Embryonic facial prominence (tissue), 1 donor: ENCODE measurements around the gene PITX1.

ENCODE experiments used
- DNase-seq: peaks from one replicate; pipeline ENCODE4 v3.0.0-alpha.2; 2016; ENCODE audit errors: extremely low spot score

PITX1 gene

DNA sequence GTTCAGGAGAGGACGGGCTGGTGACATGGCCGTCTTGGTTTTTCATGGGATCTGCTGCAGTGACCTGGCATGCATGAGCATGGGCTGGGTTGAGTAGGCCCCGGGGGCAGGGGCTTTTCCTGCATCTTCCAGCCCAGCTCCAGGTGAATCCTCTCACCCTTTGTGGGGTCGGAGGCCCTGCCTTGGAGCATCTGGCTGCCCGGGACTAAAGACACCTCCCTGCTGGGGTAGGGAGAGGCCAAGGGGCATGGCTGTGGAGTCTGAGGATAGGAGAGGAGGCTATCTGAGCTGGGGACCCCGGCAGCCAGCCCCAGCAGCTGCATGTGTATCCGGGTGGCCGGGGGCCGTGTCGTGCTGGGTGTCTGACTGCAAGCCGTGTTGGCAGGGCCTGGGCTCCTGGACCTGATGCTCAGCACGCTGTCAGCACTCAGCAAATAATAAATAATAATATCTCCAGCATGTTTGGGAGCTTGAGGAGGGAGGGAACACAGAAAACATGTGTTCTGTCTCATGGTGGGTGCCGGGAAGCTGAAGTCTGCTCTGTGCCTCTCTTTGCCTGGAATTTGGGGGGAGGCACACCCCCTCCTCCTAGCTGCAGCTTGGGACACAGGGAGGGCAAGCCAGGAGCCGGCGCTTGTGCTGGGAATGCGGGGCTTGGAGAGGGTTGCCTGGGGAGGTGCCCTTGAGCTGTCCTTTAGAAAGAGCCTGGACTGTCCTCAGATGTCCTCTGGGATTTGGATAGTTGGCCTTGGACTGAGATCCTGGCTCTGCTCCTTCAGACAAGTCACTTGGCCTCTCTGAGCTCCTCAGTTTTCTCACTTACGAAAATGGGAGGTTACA, 28.4 kb upstream of the PITX1 start:
- DNase-seq: no peak

DNA sequence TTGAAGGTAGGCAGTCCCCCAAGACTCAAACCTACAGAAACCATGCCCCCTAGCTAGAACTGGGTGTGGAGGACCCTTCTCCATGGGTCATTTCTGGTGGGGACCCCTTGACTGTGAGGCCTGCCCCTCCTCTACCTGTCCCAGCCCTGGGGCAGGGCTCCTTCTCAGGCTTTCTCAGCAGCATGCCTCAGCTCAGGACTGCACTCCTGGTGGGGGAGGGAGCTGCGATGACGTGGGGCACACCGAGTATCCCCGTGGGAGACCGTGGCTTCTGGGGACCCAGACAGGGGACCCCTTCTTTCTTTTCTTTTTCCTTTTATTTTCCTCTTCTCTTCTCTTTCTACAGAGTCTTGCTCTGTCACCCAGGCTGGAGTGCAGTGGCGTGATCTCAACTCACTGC, 27.0 kb upstream of the PITX1 start:
- no peak for DNase-seq

DNA sequence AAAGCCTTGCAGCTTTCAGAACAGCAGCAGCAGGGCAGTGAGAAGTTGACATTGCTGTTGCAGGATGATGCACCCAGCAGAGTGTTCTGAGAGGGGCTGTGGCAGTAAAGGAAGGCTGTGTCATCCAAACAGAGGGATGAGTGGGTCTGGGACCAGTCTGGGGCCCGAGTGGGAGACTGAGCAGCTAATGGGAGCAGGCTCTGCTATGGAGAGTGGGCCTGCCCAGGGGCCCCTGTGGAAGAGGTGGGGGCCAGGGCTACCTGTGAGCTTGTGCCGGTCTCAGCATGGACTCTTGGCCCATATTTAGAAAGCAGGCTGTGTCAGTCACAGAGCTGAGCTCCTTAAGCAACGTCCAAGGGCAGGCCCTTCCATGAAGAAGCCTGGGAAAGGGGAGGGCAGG, 26.0 kb upstream of the PITX1 start:
- no peak for DNase-seq

DNA sequence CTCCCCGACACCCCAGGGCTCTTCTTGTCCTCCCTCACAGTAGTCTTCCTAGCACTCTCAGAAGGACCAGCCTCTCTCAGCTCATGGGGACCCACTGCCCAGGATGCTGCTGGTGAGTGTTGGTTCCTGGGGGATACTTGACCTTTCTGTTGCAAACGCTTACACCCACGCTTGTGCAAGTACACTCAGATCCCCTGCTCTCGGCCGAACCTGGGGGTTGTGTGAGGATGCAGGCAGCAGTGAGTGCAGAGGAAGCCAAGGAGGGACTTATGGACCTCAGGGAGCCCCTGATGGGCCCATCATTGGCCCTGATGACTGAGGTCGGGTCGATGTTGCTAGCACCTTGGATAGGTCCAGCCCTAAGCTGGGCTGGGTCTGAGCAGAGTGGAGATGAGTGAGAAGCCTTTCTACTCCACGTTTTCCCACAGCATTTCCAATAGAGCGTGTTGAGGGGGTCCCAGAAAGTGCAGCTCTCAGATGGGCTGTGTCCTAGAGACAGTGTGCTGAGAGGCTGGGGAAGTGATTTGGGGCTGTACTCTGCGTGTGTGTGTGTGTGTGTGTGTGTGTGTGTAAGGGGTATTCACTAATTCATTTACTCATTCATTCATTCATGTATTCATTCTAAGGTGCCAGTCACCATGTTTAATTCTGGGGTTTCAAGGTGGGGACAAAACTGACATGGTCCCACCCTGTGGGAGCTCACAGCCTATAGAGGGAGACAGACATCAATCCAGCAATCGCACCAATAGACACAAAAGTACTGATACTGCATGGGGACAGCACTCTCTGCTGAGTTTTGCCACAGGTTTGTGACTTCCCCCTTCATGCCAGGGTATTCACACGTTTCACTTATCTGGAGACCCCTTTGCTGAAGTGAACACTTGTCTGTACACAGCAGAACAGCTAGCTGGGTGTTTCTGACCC, 25.2 kb upstream of the PITX1 start:
- DNase-seq: no peak

DNA sequence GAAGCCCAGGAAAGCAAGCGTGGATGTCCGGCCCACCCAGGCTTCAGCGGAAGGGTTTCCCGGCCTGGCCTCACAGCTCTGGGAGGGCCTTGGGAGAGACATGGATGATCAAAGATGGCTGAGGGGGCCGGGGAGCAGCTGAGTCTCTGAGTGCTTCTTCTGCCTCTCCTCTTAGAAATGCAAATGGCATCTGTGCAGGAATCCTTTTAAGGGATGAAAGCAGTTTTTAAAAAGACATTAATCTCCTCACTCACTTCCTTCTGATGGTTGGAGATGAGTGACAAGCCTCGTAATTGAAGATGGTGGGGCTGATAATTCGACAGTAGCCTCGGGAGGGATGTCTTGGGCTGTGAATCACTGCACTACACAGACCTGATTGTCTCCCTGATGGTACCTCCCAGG, 24.3 kb upstream of the PITX1 start:
- DNase-seq: no peak

DNA sequence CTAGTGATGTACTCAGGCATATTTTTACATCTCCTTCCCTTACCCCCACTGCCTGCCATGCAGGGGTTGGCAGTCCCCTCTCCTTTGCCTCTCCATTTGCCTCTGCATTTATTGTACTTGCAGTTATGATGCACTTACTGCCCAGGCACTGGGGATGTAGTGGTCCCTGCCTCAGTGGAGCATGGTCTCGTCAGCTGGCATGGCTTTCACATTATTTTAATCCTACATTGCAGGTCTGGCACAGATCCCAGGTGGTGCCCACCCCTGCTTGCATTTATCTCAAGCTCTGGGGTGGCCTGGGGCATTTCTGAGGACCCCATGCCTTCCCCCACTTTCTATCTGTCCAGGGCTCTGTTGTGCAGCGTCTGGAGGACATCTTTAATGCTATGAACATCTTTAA, 23.2 kb upstream of the PITX1 start:
- no peak for DNase-seq

DNA sequence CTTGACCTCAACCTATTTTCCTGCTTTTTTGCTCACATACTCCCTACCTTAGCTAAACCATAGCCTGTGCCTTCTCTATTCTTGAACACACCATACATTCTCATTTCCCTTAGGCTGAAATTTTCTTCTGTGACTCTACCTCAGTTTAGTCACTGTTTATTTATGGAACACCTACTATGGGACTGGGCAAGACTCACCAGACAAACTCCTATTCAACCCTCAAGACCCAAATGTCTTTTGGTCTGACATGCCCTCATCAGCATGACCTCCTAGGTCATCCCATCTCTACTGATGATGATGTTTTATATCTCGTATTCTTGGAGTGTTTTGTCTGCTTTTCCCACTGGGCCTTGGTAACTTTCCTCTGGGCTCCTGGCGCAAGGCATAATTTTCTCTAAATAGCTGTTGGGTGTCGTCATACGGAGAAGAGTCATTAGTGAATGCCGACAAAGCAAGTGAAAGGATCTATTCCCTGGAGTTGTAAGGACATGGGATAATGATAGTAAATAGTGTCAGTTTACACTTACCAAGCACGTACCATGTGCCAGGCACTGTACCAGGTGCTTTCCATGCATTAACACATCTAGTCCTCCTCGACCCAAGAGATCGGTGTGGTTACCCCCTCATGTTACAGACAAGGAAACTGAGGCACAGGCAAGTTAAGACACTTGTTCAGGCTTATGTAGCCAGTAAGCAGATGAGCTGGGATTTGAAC, 22.4 kb upstream of the PITX1 start:
- no peak for DNase-seq

DNA sequence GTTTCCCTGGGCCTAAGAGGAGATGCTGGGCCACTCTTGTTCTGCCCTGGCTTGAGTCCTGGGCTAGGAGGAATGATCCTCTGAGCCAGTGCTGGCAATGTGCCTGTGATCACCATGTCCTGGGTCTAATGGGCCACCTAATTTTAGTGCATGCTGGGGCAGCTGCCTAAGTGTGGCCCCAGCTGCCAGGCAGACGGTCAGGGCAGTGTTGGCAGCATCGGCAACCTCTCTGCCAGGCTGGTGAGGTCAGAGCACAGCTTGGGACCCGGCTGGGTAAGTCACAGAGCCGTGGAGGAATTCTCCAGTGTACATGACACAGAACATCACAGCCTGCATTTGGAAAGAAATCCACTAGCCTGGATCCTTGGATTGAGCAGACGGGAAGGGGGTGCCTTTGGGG, 21.4 kb upstream of the PITX1 start:
- no peak for DNase-seq

DNA sequence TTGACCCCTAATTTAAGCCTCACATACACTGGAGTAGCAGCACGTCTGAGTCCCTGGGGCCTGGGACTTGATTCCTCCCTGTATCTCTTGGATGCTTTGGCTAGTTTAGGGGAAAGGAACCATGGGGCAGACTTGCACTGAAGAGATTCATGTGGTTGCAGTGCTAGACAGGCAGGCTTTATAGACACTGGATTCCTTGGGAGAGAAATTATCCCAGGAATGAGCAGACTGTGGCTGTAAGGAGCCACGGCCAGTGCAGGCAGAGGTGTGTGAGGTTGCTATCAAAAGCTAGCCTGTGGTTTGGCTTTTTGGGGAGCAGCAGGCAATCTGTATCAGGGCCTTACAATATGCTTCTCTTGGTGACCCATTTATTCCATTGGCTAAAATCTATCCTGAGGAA, 20.5 kb upstream of the PITX1 start:
- no peak for DNase-seq

DNA sequence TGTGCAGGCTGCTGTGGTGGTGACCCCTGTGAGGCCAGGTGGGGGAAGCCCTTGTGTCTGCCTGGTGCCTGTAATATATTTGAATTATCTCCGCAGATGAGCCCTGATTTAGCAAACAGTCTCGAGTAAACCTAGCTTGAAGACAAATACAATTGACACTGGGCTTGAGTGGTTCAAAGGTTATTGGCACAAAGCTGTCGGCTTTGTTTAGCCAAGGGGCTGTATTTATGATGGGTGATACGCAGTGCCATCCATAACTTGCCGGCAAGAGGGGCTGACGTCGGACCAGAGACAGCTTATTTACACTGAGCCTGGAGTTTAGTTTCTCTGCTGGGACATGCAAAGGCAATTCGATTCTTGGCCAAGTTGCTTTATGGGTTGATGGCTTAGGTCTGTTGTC, 20.0 kb upstream of the PITX1 start:
- DNase-seq: no peak

DNA sequence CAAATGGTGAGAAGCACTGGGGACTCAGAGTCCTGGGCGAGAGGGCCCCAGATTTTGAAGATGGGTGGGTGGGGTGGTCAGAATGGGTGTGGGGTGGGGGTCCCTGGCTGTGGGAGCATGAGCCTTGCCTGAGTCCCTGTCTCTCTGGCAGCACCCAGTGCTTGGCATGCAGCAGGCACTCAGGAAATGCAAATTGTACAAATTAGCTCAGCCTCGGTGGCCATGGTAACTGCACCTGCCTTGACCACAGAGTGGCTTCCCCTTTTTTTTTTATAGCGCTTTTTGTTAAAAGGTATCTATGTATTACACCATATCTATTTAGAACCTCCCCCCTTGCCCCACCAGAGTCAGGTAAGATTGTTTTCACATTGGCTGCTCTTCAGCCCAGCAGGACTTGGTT, 19.2 kb upstream of the PITX1 start:
- no peak for DNase-seq

DNA sequence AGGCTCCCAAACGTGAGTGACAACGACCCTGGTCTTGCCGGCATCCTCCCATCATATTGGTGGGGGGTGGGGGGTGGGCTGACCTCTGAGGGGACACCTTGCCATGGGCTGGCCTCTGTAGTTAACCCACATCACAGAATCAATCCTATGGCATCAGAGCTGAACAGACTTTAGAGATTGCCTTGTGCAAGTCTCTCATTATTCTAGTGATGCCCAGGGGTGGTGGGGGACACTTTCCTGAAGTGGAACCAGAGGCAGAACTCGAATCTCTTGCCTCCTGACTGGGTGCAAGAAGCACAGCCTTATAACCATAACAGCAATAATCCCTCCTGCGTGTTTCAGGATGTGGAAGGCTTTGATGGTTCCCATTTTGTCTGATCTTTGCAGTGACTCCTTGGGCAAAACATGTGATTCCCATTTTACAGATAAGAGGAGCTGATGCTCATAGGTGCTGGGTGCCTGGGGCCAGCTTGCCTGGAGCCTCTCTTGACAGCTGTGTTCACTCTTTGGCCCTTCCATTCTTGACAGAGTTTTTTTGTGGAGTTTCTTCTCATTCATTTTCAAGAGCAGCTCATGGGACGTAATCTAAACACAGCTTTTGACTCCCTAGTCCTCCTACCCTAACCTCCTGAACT, 18.6 kb upstream of the PITX1 start:
- no peak for DNase-seq

DNA sequence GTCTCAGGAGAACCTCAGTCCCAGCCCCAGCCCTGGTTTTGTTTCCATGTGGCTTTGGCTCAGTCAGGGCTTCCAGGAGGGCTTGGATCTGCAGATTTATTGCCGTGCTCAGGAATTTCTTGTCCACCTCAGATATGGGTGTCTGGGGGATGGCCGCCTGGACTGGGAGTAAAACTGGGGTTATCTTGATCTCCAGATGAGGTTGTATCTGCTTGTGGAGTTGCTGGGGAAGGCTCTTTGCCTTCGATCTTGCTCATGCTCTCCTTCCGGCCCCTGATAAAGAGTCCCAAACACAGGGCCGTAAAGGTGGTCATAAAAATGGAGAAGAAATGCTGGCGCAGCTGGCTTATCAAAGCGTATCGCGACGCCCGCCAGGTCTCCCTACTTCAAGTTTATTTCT, 17.8 kb upstream of the PITX1 start:
- DNase-seq: no peak

DNA sequence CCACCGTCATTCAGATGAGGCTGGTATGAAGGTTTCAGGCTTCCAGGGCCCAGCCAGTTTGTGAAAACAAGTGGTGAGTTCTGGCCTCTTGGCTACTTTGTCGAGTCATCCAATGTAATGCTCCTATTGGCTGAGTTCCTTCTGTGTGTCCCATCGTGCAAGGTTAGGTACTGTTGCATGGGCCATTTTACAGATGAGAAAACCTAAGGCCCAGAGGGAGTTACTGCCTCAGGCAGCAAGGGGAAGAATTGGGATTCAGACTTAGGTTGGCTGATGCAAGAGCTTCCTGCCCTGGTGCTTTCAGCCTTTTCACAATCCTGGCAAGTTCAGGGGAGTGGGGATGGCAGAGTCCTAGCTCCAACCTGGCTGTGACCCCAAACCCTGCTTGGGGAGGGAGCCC, 17.4 kb upstream of the PITX1 start:
- no peak for DNase-seq

DNA sequence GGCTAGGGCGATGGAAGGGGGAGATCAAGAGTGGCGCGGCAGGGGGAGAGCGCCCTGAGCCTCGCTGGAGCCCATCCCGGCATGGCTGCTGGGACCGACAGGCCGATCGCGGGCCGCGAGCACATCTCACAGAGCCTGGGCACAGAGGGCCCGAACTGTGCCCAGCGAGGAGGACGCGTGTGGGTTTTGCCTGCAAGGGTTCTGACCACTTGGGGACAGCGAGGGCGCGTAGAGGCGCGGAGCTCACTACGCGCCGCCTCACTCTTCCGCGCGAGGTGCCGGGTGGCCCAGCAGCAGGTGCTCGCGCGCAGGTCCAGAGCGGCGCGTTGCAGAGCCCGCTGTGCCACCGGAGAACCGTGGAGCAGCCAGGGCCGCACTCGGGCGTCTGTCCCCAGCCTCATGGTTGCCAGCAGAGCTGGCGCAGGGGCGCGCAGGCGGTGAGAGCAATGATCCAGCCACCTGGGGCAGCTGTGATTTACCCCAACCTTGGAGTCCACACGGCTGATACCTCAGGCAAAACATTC, 16.3 kb upstream of the PITX1 start:
- no peak for DNase-seq

DNA sequence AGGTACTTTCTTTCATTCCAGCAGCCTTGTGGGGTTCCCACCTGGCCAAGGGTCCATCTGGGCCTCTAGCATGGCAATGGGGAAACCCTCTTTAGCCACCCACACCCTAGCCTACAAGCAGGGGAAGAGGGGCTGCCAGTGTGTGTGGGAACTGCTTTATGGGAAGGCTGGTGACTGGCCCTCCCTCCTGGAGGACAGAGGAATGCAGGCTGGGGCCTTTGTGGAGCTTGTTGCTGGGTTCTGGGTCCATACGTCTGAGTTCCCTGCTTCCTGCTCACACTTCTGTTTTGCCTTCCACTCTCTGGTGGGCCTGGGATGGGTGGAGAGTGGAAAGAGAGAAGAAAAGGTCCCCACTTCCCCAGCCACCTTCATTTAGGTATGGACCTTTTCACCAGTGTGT, 14.9 kb upstream of the PITX1 start:
- DNase-seq: no peak

DNA sequence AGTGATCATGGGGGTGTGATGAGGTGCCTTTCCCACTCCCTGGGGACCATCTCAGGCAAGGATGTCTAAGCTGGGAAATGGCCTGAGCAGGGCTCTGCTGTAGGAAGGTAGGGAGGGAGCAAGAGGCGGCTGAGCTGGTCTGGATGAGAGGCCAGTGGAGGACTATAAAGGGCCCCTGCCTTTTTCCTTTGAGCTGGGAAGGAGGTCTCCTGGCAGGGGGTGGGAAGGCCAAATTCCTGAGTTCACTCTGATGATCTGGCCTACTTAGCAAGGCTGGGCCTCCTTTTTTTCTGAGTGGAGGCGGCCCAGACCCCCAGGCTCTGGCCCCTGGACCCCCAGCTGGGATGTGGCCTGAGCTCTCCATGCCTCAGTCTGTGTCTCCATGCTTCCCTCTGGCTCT, 14.3 kb upstream of the PITX1 start:
- no peak for DNase-seq

DNA sequence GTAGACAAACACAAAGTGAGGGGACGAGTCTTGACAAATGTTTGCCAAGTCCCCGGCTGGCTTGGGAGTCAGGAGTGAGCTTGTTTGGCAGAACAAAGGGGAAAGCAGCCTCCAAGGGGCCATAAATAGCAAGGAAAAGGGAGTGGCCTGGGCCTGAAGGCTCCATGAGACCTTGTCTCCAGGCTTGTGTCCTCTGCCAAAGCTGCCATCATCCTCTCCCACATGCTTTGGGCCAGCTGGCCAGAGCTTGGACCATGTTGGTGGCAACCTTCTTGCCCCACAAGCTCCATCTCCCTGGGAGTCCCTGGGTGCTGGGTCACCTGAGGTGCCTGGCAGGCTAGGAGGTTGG, 13.3 kb upstream of the PITX1 start:
- no peak for DNase-seq

DNA sequence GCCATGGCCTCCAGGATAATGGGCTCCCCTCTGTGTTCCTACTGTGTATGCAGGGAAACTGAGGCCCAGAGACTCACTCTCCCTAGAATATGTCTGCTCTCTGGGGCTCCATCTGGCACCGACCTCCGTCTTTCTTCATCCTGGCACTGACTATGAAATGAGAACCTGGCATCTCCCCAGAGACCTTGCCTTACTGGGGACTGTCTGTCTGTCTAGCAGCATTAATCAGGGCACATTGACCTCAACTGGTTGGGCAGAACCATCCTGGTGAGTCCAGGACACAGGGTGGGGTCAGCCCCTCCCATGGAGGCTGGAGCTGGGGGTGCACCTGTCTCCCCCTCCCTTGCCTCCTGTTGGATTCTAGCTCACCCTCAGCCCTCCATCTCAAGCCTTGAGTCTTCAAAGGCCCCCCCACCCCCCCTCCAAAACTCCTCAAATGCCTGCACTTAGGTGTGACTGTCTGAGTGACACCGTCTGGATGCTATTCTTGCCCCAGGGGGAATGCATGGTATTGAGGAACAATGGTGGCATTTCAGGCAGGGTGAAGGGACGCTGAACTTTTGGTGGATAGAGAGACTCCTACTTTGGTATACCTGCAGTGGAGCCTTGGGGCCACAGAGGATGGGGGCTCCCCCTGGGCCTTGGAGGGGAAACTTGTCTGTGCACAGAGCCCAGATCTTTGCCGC, 12.8 kb upstream of the PITX1 start:
- DNase-seq: no peak

DNA sequence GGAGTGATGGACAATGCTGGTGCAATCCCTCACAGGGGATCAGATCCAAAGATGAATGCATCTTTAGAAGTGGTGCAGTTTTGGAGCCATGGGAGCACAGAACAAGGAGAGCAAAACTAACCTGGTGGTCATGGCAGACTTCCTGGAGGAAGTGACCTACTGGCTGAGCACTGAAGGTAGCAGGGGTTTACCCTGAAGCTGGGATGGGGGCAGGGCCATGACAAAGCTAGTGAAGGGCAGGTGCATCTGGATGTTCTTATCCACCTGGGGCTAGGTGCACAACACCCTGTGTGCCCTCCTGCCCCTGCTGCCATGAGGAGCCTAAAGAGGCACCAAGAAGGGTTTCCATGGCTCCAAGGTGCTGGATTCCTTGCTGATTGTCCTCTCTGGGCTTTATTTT, 11.5 kb upstream of the PITX1 start:
- DNase-seq: no peak

DNA sequence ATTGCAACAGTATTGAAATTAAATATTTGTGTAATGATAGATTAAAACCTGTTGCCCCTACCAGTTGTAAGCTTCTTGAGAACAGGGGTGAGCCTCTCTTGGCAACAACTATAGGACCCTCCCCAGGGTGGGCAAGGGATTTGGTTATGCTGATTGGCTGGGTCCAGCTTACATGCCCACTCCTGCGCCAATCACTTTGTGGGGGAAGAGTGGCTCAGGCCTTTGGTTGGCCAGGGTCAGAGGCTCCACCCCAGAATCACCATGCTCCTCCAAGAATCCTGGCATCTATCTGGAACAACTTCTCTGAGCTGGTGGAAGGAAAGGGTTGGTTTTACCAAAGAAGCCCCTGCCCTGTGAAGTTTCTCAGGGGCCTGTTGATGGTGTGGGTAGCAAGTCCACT, 8.6 kb upstream of the PITX1 start:
- no peak for DNase-seq
